Panc1 (cell line): ENCODE measurements around the gene NLRP6. TPM values are rescaled to one million over a fixed set of nuclear protein-coding genes. Genes with fewer than 3 reads are reported as not detected.

Source experiments
- ATAC-seq: fragments of 200-7000 bp; cut with Tn5 transposase; 2 replicates; pipeline ENCODE4 v1.9.1; 2020; ENCODE audit warnings: mild to moderate bottlenecking, moderate library complexity
- BruUV-seq: library from RNA; stranded (reverse); fragments of 400-500 nt; replicated peaks from 2 replicates; lab custom pipeline; 2021; lab: Mats Ljungman, UMichigan
- CTCF ChIA-PET: fragments of 300-600 bp; sonication (Branson Sonifier 250); formaldehyde crosslinking; loops from one replicate; lab custom pipeline; 2022; ENCODE audit warnings: antibody characterized with exemption; lab: Charles Lee
- POLR2A ChIA-PET: fragments of 300-600 bp; sonication (Branson Sonifier 250); formaldehyde crosslinking; loops from one replicate; lab custom pipeline; 2022; ENCODE audit warnings: antibody characterized with exemption; lab: Charles Lee
- DNase-seq: peaks from one replicate; pipeline ENCODE4 v3.0.0-alpha.2; 2010; ENCODE audit warnings: low read depth, low spot score
- H3K27ac ChIP-seq: 2 replicates; pipeline ENCODE4 v1.5.1; 2011; ENCODE audit warnings: mild to moderate bottlenecking, low read length, inconsistent platforms
- H3K27me3 ChIP-seq: fragments of 200-500 bp; sonication (Bioruptor generic); 2 replicates; pipeline ENCODE4 v1.6.0; 2014; ENCODE audit warnings: low read length, inconsistent platforms; ENCODE audit not compliant: control insufficient read depth, insufficient read depth
- H3K36me3 ChIP-seq: fragments of 200-500 bp; sonication (Bioruptor generic); 2 replicates; pipeline ENCODE4 v1.5.1; 2014; ENCODE audit warnings: inconsistent platforms, mild to moderate bottlenecking, low read length, moderate library complexity; ENCODE audit not compliant: control insufficient read depth, insufficient read depth
- H3K4me1 ChIP-seq: 2 replicates; pipeline ENCODE4 v1.5.1; 2011; ENCODE audit warnings: inconsistent platforms, mild to moderate bottlenecking, low read length, moderate library complexity; ENCODE audit not compliant: control insufficient read depth, insufficient read depth
- H3K4me3 ChIP-seq, 2 experiments: 2 replicates each; pipeline ENCODE4 v1.5.1; 2011 to 2012; ENCODE audit warnings: low read depth in 2 of 2, low read length in 2 of 2, mild to moderate bottlenecking in 2 of 2, inconsistent platforms in 1 of 2, moderate library complexity in 1 of 2
- H3K9me3 ChIP-seq: fragments of 200-500 bp; sonication (Bioruptor generic); 2 replicates; pipeline ENCODE4 v1.5.1; 2014; ENCODE audit warnings: low read depth, mild to moderate bottlenecking, inconsistent platforms, low read length, moderate library complexity; ENCODE audit not compliant: control insufficient read depth, insufficient read depth
- POLR2AphosphoS5 ChIP-seq: IDR thresholded peaks from 2 replicates; pipeline ENCODE4 v1.6.1; 2012; ENCODE audit warnings: mild to moderate bottlenecking, low read depth, low read length, moderate library complexity
- REST ChIP-seq, 2 experiments: IDR thresholded peaks; 2 replicates each; pipeline ENCODE4 v1.6.1; 2011 to 2012; ENCODE audit warnings: low read depth in 2 of 2, control low read depth in 1 of 2, low read length in 1 of 2, mild to moderate bottlenecking in 1 of 2, moderate library complexity in 1 of 2; ENCODE audit not compliant: insufficient read depth in 1 of 2
- SIN3A ChIP-seq: IDR thresholded peaks from 2 replicates; pipeline ENCODE4 v1.6.1; 2012; ENCODE audit warnings: low read depth, mild to moderate bottlenecking, low read length, moderate library complexity, borderline replicate concordance; ENCODE audit not compliant: insufficient read depth
- TCF7L2 ChIP-seq: IDR thresholded peaks from 2 replicates; pipeline ENCODE4 v1.6.1; 2011; ENCODE audit warnings: mild to moderate bottlenecking, low read depth, low read length, inconsistent platforms
- in situ Hi-C: cut with HindIII; loops from 2 replicates; pipeline ENCODE4 v1.10.0; 2016; ENCODE audit warnings: low sequenced_read_pairs, low pct_unique_long_range_greater_than_20kb
- intact Hi-C: fragments of 100-400 bp; cut with micrococcal nuclease; formaldehyde crosslinking; loops from one replicate; pipeline ENCODE4 v1.10.0; 2022; ENCODE audit not compliant: unreplicated experiment
- total RNA-seq: library from RNA; stranded (reverse); gene quantifications from one replicate; pipeline ENCODE4 v1.2.1, GENCODE V29; 2021; ENCODE audit not compliant: unreplicated experiment
- TF ChIP-seq, protein P1 (sequence below): fragments of 450-650 bp; IDR thresholded peaks from 2 replicates; pipeline ENCODE4 v1.5.1; 2017; ENCODE audit warnings: mild to moderate bottlenecking

Gene NLRP6
- total RNA-seq, 1 experiment from 2014 or later, result 0.59 TPM

DNA sequence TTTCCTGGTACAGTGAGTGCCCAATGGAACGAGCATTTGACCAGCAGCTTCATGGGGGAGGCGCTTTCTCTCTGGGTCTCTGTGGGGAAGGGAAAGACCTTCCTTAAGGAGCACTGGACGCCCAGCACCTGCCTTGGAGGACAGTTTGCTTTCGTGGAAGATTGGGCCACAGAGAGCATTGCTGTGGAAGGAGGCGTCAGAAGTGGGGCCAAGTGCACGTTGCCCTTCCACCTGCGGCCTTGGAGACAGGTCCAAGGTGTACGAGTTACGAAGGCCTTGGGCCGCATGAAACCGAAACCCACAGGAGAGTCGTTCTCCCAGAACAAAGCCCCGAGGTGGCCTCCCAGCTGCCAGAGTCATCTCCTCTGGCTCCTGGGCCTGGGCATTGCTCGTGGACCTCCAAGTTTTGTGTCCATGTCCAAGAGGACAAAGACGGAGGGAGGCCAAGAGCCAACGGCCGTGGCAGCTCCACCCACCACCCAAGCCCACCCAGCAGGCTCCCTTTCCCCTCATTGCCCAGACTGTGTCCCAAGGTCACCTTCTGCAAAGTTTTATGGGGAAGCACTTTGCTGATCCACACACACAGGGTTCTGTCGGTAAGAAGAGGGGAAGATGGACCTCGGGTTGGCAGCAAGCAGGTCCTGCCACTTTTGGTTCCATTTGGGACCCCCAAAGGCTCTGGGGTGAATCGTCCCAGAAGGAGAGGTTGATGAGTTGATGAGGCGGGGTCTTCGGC lies 5.8 kb upstream of the NLRP6 start:
- Histone ChIP-seq H3K27me3 (no peaks in the 10 kb centered on the region; the same call in 1 of the 2 replicates), H3K4me3 (no peak overlapping the region), H3K4me1 (peaks cover 14% of the 10 kb centered on the region), H3K9me3 (0 out of 2 replicates have a peak, but pooled peaks cover 3% of the 10 kb centered on the region), H3K27ac (no peak overlapping the region), H3K36me3 (no peaks in the 10 kb centered on the region)
- BruUV-seq, result no TSS peak
- POLR2A ChIA-PET, result no interaction called here
- no peak for ATAC-seq
- CTCF ChIA-PET, result no interaction called here
- intact Hi-C loops, result no loop called here
- no peak for DNase-seq
- in situ Hi-C loops, result no loop called here
- TF ChIP-seq REST (IDR thresholded peaks at IDR 0.05; ENCODE audit: insufficient read depth in 1 of 2, low read depth in 2 of 2, low read length in 1 of 2) (no peak), TCF7L2 (no peak), SIN3A (no peak), POLR2AphosphoS5 (no peak)
- TF ChIP-seq, protein P1, sequence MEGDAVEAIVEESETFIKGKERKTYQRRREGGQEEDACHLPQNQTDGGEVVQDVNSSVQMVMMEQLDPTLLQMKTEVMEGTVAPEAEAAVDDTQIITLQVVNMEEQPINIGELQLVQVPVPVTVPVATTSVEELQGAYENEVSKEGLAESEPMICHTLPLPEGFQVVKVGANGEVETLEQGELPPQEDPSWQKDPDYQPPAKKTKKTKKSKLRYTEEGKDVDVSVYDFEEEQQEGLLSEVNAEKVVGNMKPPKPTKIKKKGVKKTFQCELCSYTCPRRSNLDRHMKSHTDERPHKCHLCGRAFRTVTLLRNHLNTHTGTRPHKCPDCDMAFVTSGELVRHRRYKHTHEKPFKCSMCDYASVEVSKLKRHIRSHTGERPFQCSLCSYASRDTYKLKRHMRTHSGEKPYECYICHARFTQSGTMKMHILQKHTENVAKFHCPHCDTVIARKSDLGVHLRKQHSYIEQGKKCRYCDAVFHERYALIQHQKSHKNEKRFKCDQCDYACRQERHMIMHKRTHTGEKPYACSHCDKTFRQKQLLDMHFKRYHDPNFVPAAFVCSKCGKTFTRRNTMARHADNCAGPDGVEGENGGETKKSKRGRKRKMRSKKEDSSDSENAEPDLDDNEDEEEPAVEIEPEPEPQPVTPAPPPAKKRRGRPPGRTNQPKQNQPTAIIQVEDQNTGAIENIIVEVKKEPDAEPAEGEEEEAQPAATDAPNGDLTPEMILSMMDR, result no peak

- H3K36me3 ChIP-seq, result no peaks in the 10 kb centered on the region
- ATAC-seq, result no peak
- CTCF ChIA-PET, result no interaction called here
- no TSS peak for BruUV-seq
- 0 out of 2 replicates have a peak, but pooled peaks cover 3% of the 10 kb centered on the region for H3K9me3 ChIP-seq
- no peaks in the 10 kb centered on the region; the same call in 1 of the 2 replicates for H3K27me3 ChIP-seq
- no peak for DNase-seq
- POLR2A ChIA-PET, result no interaction called here
- H3K27ac ChIP-seq, result no peak overlapping the region
- in situ Hi-C loops, result no loop called here
- peaks cover 11% of the 10 kb centered on the region for H3K4me1 ChIP-seq
- no peak for TF ChIP-seq TCF7L2
- H3K4me3 ChIP-seq, result no peak overlapping the region
- intact Hi-C loops, result no loop called here
Observed at GRCh38 chr11:272931-273198, 5.3 kb upstream of the NLRP6 start.

DNA sequence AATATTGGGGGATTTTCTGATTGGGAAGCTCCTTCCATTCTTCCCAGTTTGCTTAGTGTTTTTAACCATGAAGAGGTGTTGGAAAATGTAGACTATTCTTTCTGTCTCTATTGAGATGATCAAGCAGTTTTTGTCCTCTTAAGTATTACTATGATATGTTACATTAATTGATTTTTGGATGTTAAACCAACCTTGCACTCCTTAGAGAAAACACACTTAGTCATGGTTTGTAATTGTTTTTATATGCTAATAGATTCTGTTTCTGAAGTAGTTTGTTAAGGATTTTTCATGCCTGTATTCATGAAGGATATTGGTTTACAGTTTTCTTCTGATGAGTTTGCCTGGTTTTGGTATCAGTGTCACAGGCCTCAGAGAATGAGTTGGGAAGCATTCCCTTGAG lies 2.0 kb upstream of the NLRP6 start:
- Histone ChIP-seq H3K27me3 (peaks cover 3% of the 10 kb centered on the region), H3K27ac (no peak overlapping the region), H3K4me3 (no peak overlapping the region), H3K36me3 (no peaks in the 10 kb centered on the region), H3K4me1 (peaks cover 8% of the 10 kb centered on the region; the same call in 1 of the 2 replicates), H3K9me3 (0 out of 2 replicates have a peak, but pooled peaks cover 3% of the 10 kb centered on the region)
- ATAC-seq (no peak), DNase-seq (no peak)
- no TSS peak for BruUV-seq
- in situ Hi-C loops (no loop called here), intact Hi-C loops (no loop called here)
- CTCF ChIA-PET, result interaction anchor here (1.0 kb wide), 1 partner anchor 172 kb away, joined by 3 read pairs; no protein-coding TSS in a partner anchor
- POLR2A ChIA-PET, result interaction anchor here (0.6 kb wide), 1 partner anchor 959 kb away, joined by 3 read pairs; no protein-coding TSS in a partner anchor
- TF ChIP-seq REST (IDR thresholded peaks at IDR 0.05; ENCODE audit: insufficient read depth in 1 of 2, low read depth in 2 of 2, low read length in 1 of 2), result no peak; a peak in 1 of 4 replicates
- TF ChIP-seq POLR2AphosphoS5, result no peak
- TF ChIP-seq TCF7L2, result no peak
- TF ChIP-seq, protein P1, result no peak
- no peak for TF ChIP-seq SIN3A
